ACC112 (cell line): ENCODE results near the gene RNASE11.
"Not testable (repeated sequence)": the region's sequence is repeated elsewhere in the genome, so short reads cannot be mapped to it uniquely, and the experiment has no call there.

Experiments
- H2AFZ ChIP-seq: fragments of 200-600 bp; sonication (generic); one replicate; pipeline ENCODE4 v1.6.0; 2017; ENCODE audit warnings: antibody characterized with exemption, low read length; ENCODE audit not compliant: unreplicated experiment
- H3K27ac ChIP-seq: fragments of 200-600 bp; sonication (generic); 2 replicates; pipeline ENCODE4 v1.5.1; 2014; ENCODE audit warnings: low read depth, mild to moderate bottlenecking, antibody characterized with exemption, low read length, moderate library complexity
- H3K27me3 ChIP-seq: fragments of 200-600 bp; sonication (generic); 2 replicates; pipeline ENCODE4 v1.6.1; 2014; ENCODE audit warnings: mild to moderate bottlenecking, antibody characterized with exemption, low read length, moderate library complexity, mixed read lengths; ENCODE audit not compliant: insufficient read depth
- H3K36me3 ChIP-seq: fragments of 200-600 bp; sonication (generic); 2 replicates; pipeline ENCODE4 v1.6.1; 2016; ENCODE audit warnings: mild to moderate bottlenecking, antibody characterized with exemption, low read length, moderate library complexity, mixed read lengths; ENCODE audit not compliant: insufficient read depth
- H3K4me1 ChIP-seq: fragments of 200-600 bp; sonication (generic); one replicate; pipeline ENCODE4 v1.6.1; 2016; ENCODE audit warnings: low read length, mixed read lengths; ENCODE audit not compliant: insufficient read depth, unreplicated experiment, control insufficient read depth
- H3K4me3 ChIP-seq: fragments of 200-600 bp; sonication (generic); 2 replicates; pipeline ENCODE4 v1.5.1; 2014; ENCODE audit warnings: mild to moderate bottlenecking, low read depth, low read length
- H3K79me2 ChIP-seq: fragments of 200-600 bp; sonication (generic); one replicate; pipeline ENCODE4 v1.6.0; 2016; ENCODE audit warnings: low read length; ENCODE audit not compliant: control insufficient read depth, unreplicated experiment, insufficient read depth

RNASE11 gene

DNA sequence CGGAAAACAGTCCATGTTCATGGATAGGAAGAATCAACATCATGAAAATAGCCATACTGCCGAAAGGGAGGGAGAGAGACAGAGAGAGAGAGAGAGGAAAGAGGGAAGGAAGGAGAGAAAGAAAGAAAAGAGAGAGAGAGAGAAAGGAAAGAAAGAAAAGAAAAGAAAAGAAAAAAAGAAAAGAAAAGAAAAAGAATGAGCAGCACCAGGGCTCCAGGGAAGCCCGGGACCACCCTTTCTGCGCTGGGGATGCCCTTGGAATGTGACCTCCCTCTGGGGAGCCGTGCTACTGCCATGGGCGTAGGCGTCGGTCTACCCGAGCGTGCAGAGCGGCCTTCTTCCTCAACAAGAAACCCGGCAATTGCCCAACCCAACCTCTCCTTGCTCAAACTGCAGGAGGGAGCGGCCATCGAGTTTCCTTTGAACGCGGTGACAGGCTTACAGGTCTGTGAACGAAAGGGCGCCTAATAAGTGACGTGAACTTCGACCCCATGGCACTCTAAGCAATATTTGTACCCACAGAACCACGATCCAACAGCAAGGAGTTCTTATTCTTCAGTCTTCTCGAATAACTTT is 36.8 kb upstream of the RNASE11 start:
- H3K79me2 ChIP-seq: no peaks in the 10 kb centered on the region
- H3K4me1 ChIP-seq: peaks cover 18% of the 10 kb centered on the region
- peaks cover 16% of the 10 kb centered on the region for H3K27me3 ChIP-seq
- H3K36me3 ChIP-seq: no peaks in the 10 kb centered on the region
- H3K4me3 ChIP-seq: peak overlapping the region; percentile 79
- H2AFZ ChIP-seq: peak overlapping the region; percentile 91
- peak overlapping the region; percentile 45; the same call in 1 of the 2 replicates for H3K27ac ChIP-seq

DNA sequence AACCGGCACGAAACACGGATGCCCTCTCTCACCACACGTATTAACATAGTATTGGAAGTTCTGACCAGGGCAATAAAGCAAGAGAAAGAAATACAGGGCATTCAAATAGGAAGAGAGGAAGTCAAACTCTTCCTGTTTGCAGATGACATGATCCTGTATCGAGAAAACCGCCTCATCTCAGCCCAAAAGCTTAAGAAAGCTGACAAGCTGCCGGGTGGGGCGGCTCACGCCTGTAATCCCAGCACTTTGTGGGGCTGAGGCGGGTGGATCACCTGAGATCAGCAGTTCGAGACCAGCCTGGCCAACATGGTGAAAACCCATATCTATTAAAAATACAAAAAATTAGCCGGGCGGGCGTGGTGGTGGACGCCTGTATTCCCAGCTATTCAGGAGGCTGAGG is 36.0 kb upstream of the RNASE11 start:
- peaks cover 18% of the 10 kb centered on the region for H3K4me1 ChIP-seq
- peaks cover 9% of the 10 kb centered on the region for H3K27me3 ChIP-seq
- no peak overlapping the region for H3K27ac ChIP-seq
- no peak overlapping the region for H2AFZ ChIP-seq
- no peak overlapping the region for H3K4me3 ChIP-seq
- no peaks in the 10 kb centered on the region for H3K79me2 ChIP-seq
- H3K36me3 ChIP-seq: no peaks in the 10 kb centered on the region

DNA sequence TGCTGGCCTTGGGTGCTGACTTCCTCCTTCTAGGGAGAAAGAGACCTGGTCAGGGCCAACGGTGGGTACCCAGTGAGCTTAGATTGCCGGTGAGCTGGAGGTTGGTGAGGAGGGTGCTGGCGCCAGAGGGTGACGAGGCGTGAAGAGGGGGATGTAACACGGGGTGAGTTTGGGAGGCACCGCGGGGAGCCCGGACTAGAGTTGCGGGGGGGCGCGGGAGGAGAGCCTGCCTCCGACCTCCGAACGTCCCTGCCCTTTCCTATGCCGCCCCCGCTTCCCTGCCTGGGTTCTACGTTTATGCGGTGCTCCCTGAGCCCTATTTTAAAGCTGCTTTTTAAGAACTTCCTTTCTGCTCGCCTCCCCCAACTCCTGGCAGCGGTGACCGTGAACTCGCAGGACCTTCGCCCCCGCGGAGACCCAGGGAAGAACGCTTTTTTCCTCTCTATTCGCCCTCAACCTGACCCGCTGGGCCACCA is 35.1 kb upstream of the RNASE11 start:
- no peak overlapping the region for H2AFZ ChIP-seq
- no peaks in the 10 kb centered on the region for H3K36me3 ChIP-seq
- peaks cover 14% of the 10 kb centered on the region for H3K4me1 ChIP-seq
- no peaks in the 10 kb centered on the region for H3K79me2 ChIP-seq
- H3K27me3 ChIP-seq: peaks cover 4% of the 10 kb centered on the region; the same call in 1 of the 2 replicates
- no peak overlapping the region for H3K4me3 ChIP-seq
- no peak overlapping the region for H3K27ac ChIP-seq

DNA sequence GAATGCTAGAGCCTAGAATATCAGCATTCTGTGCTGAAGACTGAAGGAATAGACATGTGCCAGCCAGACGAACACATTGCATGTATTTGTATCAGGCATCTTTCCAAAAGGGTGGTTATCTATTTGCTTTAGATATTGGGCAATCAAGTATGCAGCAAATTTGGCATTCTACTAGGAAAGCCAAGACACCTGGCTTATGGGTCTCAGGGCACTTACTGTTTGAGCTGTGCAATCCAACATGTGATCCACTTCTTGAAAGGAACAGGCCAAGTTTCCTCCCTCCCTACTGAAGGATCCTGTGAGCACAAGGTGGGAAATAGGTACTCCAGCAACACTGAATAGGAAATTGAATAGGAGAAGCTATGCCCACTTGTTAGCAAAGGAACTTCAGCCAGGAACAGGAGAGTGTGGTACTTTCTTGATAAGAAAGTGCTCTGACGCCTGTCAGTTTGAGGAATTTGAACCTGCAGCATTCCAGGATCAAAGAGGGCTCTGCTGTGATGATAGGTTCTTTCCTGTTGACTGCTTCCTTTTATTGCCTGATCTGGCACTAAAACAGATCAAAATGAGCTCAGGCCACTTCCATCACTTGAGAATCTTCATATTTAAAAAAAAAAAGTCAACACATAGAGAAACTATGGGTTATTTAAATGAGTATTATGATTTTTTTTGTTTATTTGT is 33.1 kb upstream of the RNASE11 start:
- Histone ChIP-seq H3K27ac (no peak overlapping the region), H3K36me3 (no peaks in the 10 kb centered on the region), H2AFZ (no peak overlapping the region), H3K4me1 (no peaks in the 10 kb centered on the region), H3K4me3 (no peak overlapping the region), H3K79me2 (no peaks in the 10 kb centered on the region), H3K27me3 (no peaks in the 10 kb centered on the region)

DNA sequence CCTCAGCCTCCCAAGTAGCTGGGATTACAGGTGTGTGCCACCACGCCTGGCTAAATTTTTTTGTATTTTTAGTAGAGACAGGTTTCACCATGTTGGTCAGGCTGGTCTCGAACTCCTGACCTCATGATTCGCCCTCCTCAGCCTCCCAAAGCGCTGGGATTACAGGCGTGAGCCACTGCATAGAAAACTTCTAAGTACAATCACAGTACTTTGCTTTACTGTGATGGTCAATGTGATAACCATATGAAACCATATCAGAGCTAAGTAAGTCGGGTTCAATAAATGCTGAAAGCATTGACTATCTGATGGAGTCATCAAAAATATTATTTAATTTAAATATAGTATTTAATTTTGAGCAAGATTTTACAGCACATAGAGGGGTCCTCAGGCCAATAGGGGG is 31.9 kb upstream of the RNASE11 start:
- H3K79me2 ChIP-seq, H3K27me3 ChIP-seq: not testable (repeated sequence)

DNA sequence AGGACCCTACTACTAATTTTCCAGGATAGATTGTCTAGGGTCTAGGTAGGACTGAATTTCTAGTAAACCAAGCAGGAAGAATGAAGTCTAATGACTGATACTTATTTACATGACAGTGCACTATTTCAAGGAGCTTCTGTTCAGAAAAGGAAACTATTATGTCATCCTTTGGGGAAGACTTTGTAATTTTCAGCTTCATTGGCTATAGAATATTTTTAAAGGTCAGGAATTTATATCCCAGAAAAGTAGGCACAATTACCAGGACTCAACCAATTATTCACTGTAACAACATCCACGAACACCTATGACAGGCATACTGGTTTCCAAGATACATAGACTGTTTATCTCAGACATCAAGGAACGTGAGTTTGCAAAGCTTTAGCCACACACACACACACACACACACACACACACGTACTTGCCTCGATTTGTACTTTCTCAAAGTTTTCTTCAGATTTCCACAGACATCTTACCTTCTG is 30.5 kb upstream of the RNASE11 start:
- peaks cover 8% of the 10 kb centered on the region for H3K4me1 ChIP-seq
- H3K4me3 ChIP-seq: no peak overlapping the region
- no peaks in the 10 kb centered on the region for H3K79me2 ChIP-seq
- H3K36me3 ChIP-seq: no peaks in the 10 kb centered on the region
- no peak overlapping the region for H3K27ac ChIP-seq
- H2AFZ ChIP-seq: no peak overlapping the region
- no peaks in the 10 kb centered on the region for H3K27me3 ChIP-seq

More for the DNA sequence above, 31.9 kb upstream of the RNASE11 start:
- not testable (repeated sequence) for H2AFZ ChIP-seq, H3K27ac ChIP-seq, H3K4me1 ChIP-seq, H3K4me3 ChIP-seq, H3K36me3 ChIP-seq

DNA sequence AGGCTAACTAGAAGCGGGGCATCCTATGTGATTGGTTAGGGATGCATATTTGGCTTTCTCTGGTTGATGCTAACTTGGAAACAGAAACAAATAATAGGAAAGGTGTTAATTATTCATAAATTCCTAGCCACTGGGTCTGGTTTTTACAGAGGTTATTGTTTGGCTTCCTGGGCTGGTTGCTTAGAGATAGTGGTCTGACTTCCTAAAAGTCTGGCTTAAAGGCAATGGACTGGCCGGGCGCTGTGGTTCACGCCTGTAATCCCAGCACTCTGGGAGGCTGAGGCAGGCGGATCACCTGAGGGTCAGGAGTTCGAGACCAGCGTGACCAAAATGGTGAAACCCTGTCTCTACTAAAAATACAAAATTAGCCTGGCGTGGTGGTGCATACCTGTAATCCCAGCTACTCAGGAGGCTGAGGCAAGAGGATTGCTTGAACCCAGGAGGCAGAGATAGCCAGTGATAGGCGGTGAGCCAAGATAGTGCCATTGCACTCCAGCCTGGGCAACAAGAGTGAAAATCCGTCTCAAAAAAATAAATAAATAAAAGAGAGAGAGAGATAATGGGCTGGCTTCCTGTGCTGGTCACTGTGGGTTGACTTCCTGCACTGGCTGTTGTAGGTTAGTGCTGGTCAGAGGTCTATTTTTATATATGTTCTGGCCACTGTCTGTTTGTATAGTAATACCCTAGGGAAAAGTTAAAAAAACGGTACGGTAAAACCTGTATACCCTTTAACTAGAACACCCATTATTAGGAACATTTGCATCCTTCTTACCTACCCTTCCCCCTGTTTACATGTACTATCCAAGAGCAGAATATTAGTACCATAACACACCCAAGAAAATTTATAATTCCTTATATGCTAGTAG is 29.6 kb upstream of the RNASE11 start:
- Histone ChIP-seq H3K4me3 (no peak overlapping the region), H3K36me3 (no peaks in the 10 kb centered on the region), H3K4me1 (peaks cover 8% of the 10 kb centered on the region), H3K27ac (no peak overlapping the region), H3K27me3 (no peaks in the 10 kb centered on the region), H2AFZ (no peak overlapping the region), H3K79me2 (no peaks in the 10 kb centered on the region)

DNA sequence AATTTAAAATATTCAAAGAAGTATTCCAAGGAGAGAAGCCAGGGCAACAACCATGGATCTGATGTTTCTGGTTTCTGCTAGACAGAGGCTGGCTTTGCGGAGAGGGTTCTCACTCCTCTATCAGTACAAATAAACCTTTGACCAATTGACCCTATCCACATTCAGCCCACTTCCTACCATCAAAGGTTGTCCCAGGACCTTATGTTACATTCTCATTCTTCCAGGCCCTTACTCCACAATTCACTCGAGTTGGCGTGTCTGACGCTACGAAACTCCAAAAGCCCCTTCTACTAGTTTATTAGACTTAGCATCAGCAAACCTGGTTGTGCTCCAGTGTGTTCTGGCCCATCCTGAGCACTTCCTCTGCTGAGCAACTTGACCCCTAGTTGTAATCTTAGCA is 28.2 kb upstream of the RNASE11 start:
- Histone ChIP-seq H3K79me2 (no peaks in the 10 kb centered on the region), H3K4me3 (no peak overlapping the region), H3K27me3 (no peaks in the 10 kb centered on the region; the same call in 1 of the 2 replicates), H3K4me1 (peaks cover 8% of the 10 kb centered on the region), H3K36me3 (no peaks in the 10 kb centered on the region), H2AFZ (no peak overlapping the region), H3K27ac (no peak overlapping the region)

DNA sequence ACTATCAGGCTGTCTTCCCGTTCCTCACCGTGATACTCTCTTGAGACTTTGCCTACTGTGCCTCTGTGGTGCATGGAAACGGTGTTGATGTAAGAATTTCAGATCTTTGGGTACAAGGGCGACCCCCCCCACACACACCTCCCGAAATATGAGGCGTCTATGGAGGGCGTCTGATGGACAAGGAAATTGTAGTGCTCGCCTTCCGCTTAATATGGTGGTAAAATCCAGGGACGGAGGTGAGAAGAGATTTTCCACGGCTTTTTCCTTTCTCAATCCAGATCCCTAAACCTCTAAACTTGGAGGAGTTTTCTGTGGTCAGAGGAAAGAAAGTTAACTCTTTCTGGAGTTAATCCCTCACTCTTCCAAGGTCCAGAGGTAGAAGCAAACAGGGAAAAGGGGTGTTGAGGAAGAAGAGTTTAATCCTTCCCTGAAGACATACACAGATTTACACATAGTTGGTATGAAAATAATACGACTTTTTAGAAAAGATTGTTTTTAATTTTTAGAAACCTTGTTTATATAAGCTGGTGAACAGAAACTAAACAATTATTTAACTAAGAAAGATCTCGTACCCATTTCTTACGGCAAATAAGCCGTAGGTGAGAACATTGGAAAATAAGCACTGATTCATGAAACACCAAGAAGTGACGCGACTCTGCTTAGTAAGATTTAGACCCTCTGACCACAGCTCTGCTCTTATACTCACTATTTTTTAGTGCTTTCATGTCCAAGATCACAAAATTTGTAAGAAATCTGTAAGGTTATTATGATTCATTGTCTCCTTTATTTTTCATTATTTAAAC is 26.4 kb upstream of the RNASE11 start:
- Histone ChIP-seq H3K4me1 (peaks cover 14% of the 10 kb centered on the region), H3K27me3 (no peaks in the 10 kb centered on the region; the same call in 1 of the 2 replicates), H3K36me3 (no peaks in the 10 kb centered on the region), H2AFZ (peak overlapping the region; percentile 94), H3K27ac (peak overlapping the region; percentile 68), H3K4me3 (peak overlapping the region; percentile 80), H3K79me2 (no peaks in the 10 kb centered on the region)
